Neuronal stem cell (in vitro differentiated cells): ENCODE data around the gene U2AF1L4.

ENCODE experiments used
- DNase-seq: peaks from one replicate; pipeline ENCODE4 v3.0.0-alpha.2; 2013; ENCODE audit warnings: low spot score
- H2AFZ ChIP-seq: one replicate; pipeline ENCODE4 v1.6.1; 2013; ENCODE audit warnings: mild to moderate bottlenecking, low read length, inconsistent platforms
- H2AK5ac ChIP-seq: 2 replicates; pipeline ENCODE4 v1.6.1; 2013; ENCODE audit warnings: low read depth, mild to moderate bottlenecking, inconsistent platforms, low read length, moderate library complexity, mixed read lengths
- H2BK120ac ChIP-seq: 2 replicates; pipeline ENCODE4 v1.6.1; 2013; ENCODE audit warnings: low read depth, mild to moderate bottlenecking, inconsistent platforms, low read length, moderate library complexity, mixed read lengths
- H2BK12ac ChIP-seq: one replicate; pipeline ENCODE4 v1.6.1; 2013; ENCODE audit warnings: low read length, inconsistent platforms
- H2BK15ac ChIP-seq: 2 replicates; pipeline ENCODE4 v1.6.1; 2013; ENCODE audit warnings: mild to moderate bottlenecking, low read length, inconsistent platforms, mixed read lengths
- H2BK5ac ChIP-seq: one replicate; pipeline ENCODE4 v1.6.1; 2013; ENCODE audit warnings: inconsistent platforms, mild to moderate bottlenecking, low read length, moderate library complexity
- H3K14ac ChIP-seq: one replicate; pipeline ENCODE4 v1.6.1; 2013; ENCODE audit warnings: low read length, inconsistent platforms
- H3K18ac ChIP-seq: 2 replicates; pipeline ENCODE4 v1.6.1; 2013; ENCODE audit warnings: low read length, inconsistent platforms
- H3K23ac ChIP-seq: 2 replicates; pipeline ENCODE4 v1.6.1; 2013; ENCODE audit warnings: low read depth, mild to moderate bottlenecking, mixed read lengths, low read length, inconsistent platforms; ENCODE audit not compliant: poor library complexity
- H3K27ac ChIP-seq: replicated peaks from 3 replicates; pipeline ENCODE4 v1.5.1; 2013; ENCODE audit warnings: low read length, inconsistent platforms
- H3K27me3 ChIP-seq, 3 experiments: 2 replicates each; pipeline ENCODE4 v1.6.1; 2013; ENCODE audit warnings: low read length in 3 of 3, mild to moderate bottlenecking in 2 of 3, inconsistent platforms in 1 of 3, low read depth in 1 of 3, mixed read lengths in 1 of 3, moderate library complexity in 1 of 3; ENCODE audit not compliant: control insufficient read depth in 3 of 3, insufficient read depth in 3 of 3
- H3K36me3 ChIP-seq, 2 donors: replicated peaks in 1 of 2; 2 replicates each; pipeline ENCODE4 v1.6.1; 2013; ENCODE audit warnings: low read length in 2 of 2; ENCODE audit not compliant: control insufficient read depth in 2 of 2, insufficient read depth in 2 of 2
- H3K4ac ChIP-seq: 2 replicates; pipeline ENCODE4 v1.6.1; 2013; ENCODE audit warnings: inconsistent platforms, mild to moderate bottlenecking, low read length, moderate library complexity
- H3K4me1 ChIP-seq, 2 donors: 1 replicate in 1 of 2; 2 replicates in 1 of 2; pipeline ENCODE4 v1.6.1; 2013; ENCODE audit warnings: low read length in 2 of 2, low read depth in 1 of 2; ENCODE audit not compliant: control insufficient read depth in 2 of 2, insufficient read depth in 1 of 2
- H3K4me2 ChIP-seq: one replicate; pipeline ENCODE4 v1.6.1; 2013; ENCODE audit warnings: mild to moderate bottlenecking, low read length, inconsistent platforms; ENCODE audit not compliant: insufficient read depth, poor library complexity, severe bottlenecking
- H3K4me3 ChIP-seq, 2 donors: 2 replicates each; pipeline ENCODE4 v1.5.1; 2013; ENCODE audit warnings: low read length in 2 of 2, mild to moderate bottlenecking in 2 of 2, inconsistent platforms in 1 of 2, moderate library complexity in 1 of 2
- H3K79me1 ChIP-seq: one replicate; pipeline ENCODE4 v1.6.1; 2013; ENCODE audit warnings: low read depth, mild to moderate bottlenecking, inconsistent platforms, low read length, moderate library complexity
- H3K9ac ChIP-seq: one replicate; pipeline ENCODE4 v1.6.1; 2013; ENCODE audit warnings: mild to moderate bottlenecking, low read depth, low read length, inconsistent platforms; ENCODE audit not compliant: poor library complexity
- H3K9me3 ChIP-seq, 2 donors: replicated peaks in 1 of 2; 2 replicates each; pipeline versions ENCODE3 to v1.6.1; 2013; ENCODE audit warnings: low read length in 2 of 2, mild to moderate bottlenecking in 2 of 2, inconsistent platforms in 1 of 2, low read depth in 1 of 2, mixed read lengths in 1 of 2, moderate library complexity in 1 of 2; ENCODE audit not compliant: control insufficient read depth in 2 of 2, insufficient read depth in 1 of 2
- H4K8ac ChIP-seq: one replicate; pipeline ENCODE4 v1.6.1; 2013; ENCODE audit warnings: low read depth, mild to moderate bottlenecking, inconsistent platforms, low read length, moderate library complexity
- H4K91ac ChIP-seq: one replicate; pipeline ENCODE4 v1.6.1; 2013; ENCODE audit warnings: low read length, low read depth, mild to moderate bottlenecking, inconsistent platforms; ENCODE audit not compliant: poor library complexity
- WGBS, 2 donors: extraction: QIAGEN DNeasy Blood & Tissue Kit; methylation state at CpG; one replicate each; pipeline ENCODE4 v1.1.7; 2013; ENCODE audit warnings: missing lambda C conversion rate in 2 of 2, mixed read lengths in 1 of 2; ENCODE audit not compliant: insufficient read length in 2 of 2, insufficient replicate concordance in 1 of 2; ENCODE audit errors: extremely low coverage in 2 of 2; 5-methylcytosine and 5-hydroxymethylcytosine counted together

U2AF1L4 gene

GRCh38 chr19:35783469-35784434 is 38.5 kb upstream of the U2AF1L4 start:
- Histone ChIP-seq H3K27ac (no peak overlapping the region), H3K79me1 (no peaks in the 10 kb centered on the region), H3K4me2 (peak overlapping the region; percentile 40), H3K23ac (peak overlapping the region; percentile 89), H2BK12ac (peak overlapping the region; percentile 6), H4K8ac (no peak overlapping the region), H3K18ac (peak overlapping the region; percentile 38), H2BK120ac (no peak overlapping the region), H3K4me1 (peaks cover 0 to 11% of the 10 kb centered on the region in 2 donors), H3K9me3 (no peaks in the 10 kb centered on the region), H2AFZ (no peak overlapping the region), H2BK5ac (peak overlapping the region; percentile 24), H3K4me3 (no peak overlapping the region), H2BK15ac (peak overlapping the region; percentile 37), H4K91ac (no peak overlapping the region), H3K27me3 (no peaks in the 10 kb centered on the region), H3K9ac (peak overlapping the region; percentile 83), H3K4ac (no peak overlapping the region), H3K36me3 (peaks cover 24 to 81% of the 10 kb centered on the region in 2 donors), H3K14ac (no peak overlapping the region), H2AK5ac (peak overlapping the region; percentile 88)
- no CpG with 5 or more reads among the region's 28 CpGs for WGBS, 2 donors
- DNase-seq = no peak

GRCh38 chr19:35782589-35782988 is 37.4 kb upstream of the U2AF1L4 start:
- Histone ChIP-seq H3K27ac (no peak overlapping the region), H3K23ac (no peak overlapping the region), H3K36me3 (peaks cover 33 to 92% of the 10 kb centered on the region in 2 donors), H3K9me3 (no peaks in the 10 kb centered on the region), H2AFZ (no peak overlapping the region), H3K4me3 (no peak overlapping the region), H3K27me3 (no peaks in the 10 kb centered on the region), H3K14ac (no peak overlapping the region), H4K91ac (peak overlapping the region; percentile 53), H3K4me2 (no peak overlapping the region), H3K9ac (peak overlapping the region; percentile 30), H2BK12ac (no peak overlapping the region), H4K8ac (no peak overlapping the region), H3K18ac (peak overlapping the region; percentile 11), H2BK120ac (no peak overlapping the region), H3K4me1 (peaks cover 0 to 11% of the 10 kb centered on the region in 2 donors), H3K79me1 (peaks cover under 1% of the 10 kb centered on the region), H3K4ac (no peak overlapping the region), H2BK5ac (no peak overlapping the region), H2BK15ac (no peak overlapping the region), H2AK5ac (no peak overlapping the region)
- no CpG with 5 or more reads among the region's 12 CpGs for WGBS, 2 donors
- no peak for DNase-seq

- Histone ChIP-seq H3K9ac (peak overlapping the region; percentile 77), H3K4me1 (peaks cover 7 to 20% of the 10 kb centered on the region in 2 donors), H3K4ac (no peak overlapping the region), H2BK5ac (peak overlapping the region; percentile 39), H4K8ac (no peak overlapping the region), H3K27ac (no peak overlapping the region), H3K9me3 (no peaks in the 10 kb centered on the region), H3K27me3 (no peaks in the 10 kb centered on the region), H3K18ac (peak overlapping the region; percentile 48), H3K23ac (no peak overlapping the region), H2BK12ac (peak overlapping the region; percentile 41), H3K4me3 (no peak overlapping the region), H3K79me1 (peaks cover 2% of the 10 kb centered on the region), H3K36me3 (peaks cover 33 to 88% of the 10 kb centered on the region in 2 donors), H4K91ac (no peak overlapping the region), H2AFZ (no peak overlapping the region), H2BK120ac (no peak overlapping the region), H3K4me2 (no peak overlapping the region), H2AK5ac (no peak overlapping the region), H2BK15ac (no peak overlapping the region), H3K14ac (peak overlapping the region; percentile 6)
- WGBS, 2 donors = no CpG with 5 or more reads among the region's 9 CpGs
- no peak for DNase-seq
These were observed 36.4 kb upstream of the U2AF1L4 start for GRCh38 chr19:35781650-35782049.

DNA sequence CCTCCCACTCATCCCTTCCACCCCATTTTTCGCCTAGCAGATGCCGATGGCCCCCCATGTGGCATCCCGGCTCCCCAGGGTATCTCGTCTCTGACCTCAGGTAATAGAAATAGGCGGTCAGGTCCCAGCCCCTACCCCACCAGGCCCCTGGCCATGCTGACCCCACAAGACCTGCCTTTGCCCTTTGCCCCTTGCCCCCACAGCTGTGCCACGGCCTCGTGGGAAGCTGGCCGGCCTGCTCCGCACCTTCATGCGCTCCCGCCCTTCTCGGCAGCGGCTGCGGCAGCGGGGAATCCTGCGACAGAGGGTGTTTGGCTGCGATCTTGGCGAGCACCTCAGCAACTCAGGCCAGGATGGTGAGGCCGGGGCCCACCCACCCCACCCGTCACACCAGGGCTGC is 35.5 kb upstream of the U2AF1L4 start:
- Histone ChIP-seq H3K9ac (no peak overlapping the region), H3K4me3 (no peak overlapping the region), H4K91ac (no peak overlapping the region), H3K18ac (no peak overlapping the region), H3K4me2 (no peak overlapping the region), H2AK5ac (no peak overlapping the region), H2BK5ac (no peak overlapping the region), H3K27me3 (no peaks in the 10 kb centered on the region), H3K36me3 (peaks cover 28 to 80% of the 10 kb centered on the region in 2 donors), H3K27ac (no peak overlapping the region), H4K8ac (no peak overlapping the region), H3K9me3 (no peaks in the 10 kb centered on the region), H2BK120ac (no peak overlapping the region), H2BK12ac (no peak overlapping the region), H3K79me1 (peaks cover 2% of the 10 kb centered on the region), H3K4ac (no peak overlapping the region), H2AFZ (no peak overlapping the region), H2BK15ac (no peak overlapping the region), H3K23ac (no peak overlapping the region), H3K14ac (no peak overlapping the region), H3K4me1 (peaks cover 13 to 27% of the 10 kb centered on the region in 2 donors)
- DNase-seq = no peak
- no CpG with 5 or more reads among the region's 20 CpGs for WGBS, 2 donors
